CD4-positive, alpha-beta T cell treated with Interleukin-4 for 4 hours (primary cell): ENCODE measurements around the gene CLEC7A.
A peak's percentile ranks its signal among the peaks of the same experiment; 100 is the strongest.

Source experiments
- DNase-seq: peaks from one replicate; pipeline ENCODE4 v3.0.0-alpha.2; 2020

The CLEC7A gene

GRCh38 chr12:10088955-10089900 lies 40.8 kb downstream of the CLEC7A start:
- no peak for DNase-seq

DNA sequence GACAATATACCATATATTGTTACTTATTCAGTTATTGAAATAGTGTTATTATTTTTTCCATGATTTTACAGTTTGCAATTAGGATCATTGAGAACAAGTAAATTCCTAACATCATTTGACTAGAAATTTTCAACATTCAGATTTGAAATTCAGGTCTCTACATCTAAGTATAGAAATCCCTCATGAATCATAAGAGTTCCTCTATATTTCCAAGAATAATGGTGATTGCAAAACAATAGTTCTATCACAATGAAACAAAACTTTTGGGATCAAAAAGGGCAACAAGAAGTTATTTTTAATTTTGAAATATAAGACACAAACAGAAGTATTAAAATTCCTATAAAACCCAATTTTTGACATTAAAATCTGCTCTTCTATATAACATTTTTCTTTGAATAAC lies 42.0 kb downstream of the CLEC7A start:
- no peak for DNase-seq

- no peak for DNase-seq
These were observed 43.6 kb downstream of the CLEC7A start for GRCh38 chr12:10086387-10086786.

- no peak for DNase-seq
These were observed 45.3 kb downstream of the CLEC7A start for GRCh38 chr12:10084733-10085132.

DNA sequence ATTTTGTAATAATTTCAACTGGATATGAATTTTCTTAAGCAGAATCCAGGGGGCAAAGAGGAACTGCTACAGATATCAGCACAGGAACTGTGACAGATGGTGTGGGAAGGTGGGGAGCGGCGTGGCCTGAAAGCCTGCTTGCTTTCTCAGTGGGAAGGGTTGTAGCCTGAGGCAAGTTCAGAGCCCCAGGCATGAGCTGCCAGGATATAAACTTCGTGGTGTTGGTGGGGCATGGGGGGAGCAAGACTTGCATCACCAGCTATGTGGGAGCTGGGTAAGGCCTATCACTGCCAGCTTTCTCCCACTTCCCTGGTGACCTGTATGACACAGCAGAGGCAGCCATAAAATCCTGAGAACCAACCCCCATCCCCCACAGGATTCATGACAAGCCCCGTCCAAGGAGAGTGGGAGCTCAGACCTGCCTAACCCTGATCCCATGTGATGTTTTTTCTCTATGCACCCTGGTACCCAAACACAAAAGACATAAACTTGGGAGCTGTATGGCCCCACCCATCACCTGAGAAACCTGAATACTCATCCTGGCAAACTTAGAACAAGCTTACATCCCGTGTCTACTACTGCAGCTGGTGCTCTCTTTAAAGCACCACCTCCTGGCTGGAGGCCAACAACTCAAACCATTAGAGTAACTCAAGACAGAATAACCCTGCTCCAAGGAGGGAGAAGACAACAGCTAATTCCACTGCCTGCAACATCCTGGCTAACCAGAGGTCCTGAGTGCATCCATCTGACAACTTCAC lies 47.7 kb downstream of the CLEC7A start:
- DNase-seq = no peak

DNA sequence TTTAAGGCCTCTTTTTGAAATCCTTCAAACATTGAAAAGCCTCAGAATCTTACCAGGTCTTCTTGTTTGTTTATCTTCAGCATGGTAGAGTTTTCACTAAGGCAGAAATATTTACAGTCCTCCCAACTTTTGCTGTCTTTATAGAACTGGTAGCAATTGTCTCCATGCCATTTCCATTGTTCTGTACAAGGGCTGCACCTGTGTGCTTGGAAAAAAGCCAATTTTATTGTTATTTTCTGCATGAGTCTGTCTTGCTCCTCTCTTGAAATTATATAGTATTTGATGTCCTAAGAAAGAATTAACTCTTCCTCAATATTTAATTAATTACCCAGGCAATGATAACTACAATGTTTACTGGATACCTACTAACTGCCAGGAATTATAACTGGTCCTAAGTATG lies 54.5 kb downstream of the CLEC7A start:
- DNase-seq = no peak

GRCh38 chr12:10073261-10073660 lies 56.7 kb downstream of the CLEC7A start:
- no peak for DNase-seq

GRCh38 chr12:10072131-10072530 lies 57.9 kb downstream of the CLEC7A start:
- no peak for DNase-seq

GRCh38 chr12:10070380-10070779 lies 59.6 kb downstream of the CLEC7A start:
- DNase-seq = no peak

DNA sequence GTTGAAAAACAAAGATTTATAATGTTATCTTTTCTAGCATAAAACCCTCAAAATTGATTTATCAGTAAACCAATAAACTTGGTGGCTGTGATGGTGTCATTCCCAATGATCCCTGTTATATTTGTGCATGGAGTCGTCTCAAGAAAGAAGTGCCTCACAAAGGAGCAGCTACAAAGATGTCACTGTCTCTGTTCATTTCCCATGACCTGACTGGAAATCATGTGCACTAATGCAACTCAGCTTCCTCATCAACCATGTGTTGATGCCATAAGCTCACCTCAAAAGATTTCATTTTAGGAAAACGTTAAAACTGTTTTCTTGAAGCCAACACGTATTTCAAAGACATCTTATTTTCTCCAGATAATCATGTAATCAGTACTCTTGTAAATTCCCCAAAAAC lies 60.0 kb downstream of the CLEC7A start:
- no peak for DNase-seq

GRCh38 chr12:10069099-10069498 lies 60.9 kb downstream of the CLEC7A start:
- no peak for DNase-seq

GRCh38 chr12:10068644-10069043 lies 61.4 kb downstream of the CLEC7A start:
- DNase-seq = peak; percentile 8

- no peak for DNase-seq
These were observed 62.1 kb downstream of the CLEC7A start for GRCh38 chr12:10067942-10068341.

DNA sequence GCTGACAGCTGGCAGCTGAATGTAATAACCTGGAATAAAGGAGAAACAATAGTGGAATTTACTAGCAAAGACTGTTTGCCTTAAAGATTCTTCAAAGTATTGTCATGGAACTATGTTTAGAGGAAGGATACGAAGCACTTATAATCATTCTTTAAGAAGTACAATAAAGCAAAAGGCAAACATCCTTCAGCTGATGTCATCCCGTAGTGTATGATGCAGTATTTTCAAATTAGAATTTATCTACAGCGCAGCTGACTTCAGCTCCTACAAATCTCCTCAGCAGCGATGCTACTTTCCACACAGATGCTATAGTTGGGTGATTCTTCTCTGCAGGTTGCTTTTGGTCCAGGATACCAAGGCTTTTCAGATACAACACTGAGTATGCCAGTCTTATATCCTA lies 62.7 kb downstream of the CLEC7A start:
- no peak for DNase-seq
